GM21825 (cell line): Measurements from ENCODE around the gene SGTA.

Source experiments
- ATAC-seq: cut with Tn5 transposase; IDR thresholded peaks from one replicate; pipeline ENCODE4 v1.9.1; 2021; ENCODE audit warnings: mild to moderate bottlenecking, moderate library complexity; ENCODE audit not compliant: unreplicated experiment

SGTA gene

GRCh38 chr19:2774083-2774679 is 8.9 kb downstream of the SGTA start:
- ATAC-seq: no peak

- ATAC-seq: no peak
Observed at GRCh38 chr19:2771786-2772674, 11.0 kb downstream of the SGTA start.

GRCh38 chr19:2770055-2771013 is 12.7 kb downstream of the SGTA start:
- no peak for ATAC-seq

GRCh38 chr19:2769218-2769617 is 13.9 kb downstream of the SGTA start:
- no peak for ATAC-seq

- no peak for ATAC-seq
Observed at GRCh38 chr19:2768365-2769132, 14.5 kb downstream of the SGTA start.

- ATAC-seq: no peak
Observed at GRCh38 chr19:2767688-2768087, 15.4 kb downstream of the SGTA start.

GRCh38 chr19:2766594-2767372 is 16.3 kb downstream of the SGTA start:
- no peak for ATAC-seq

- ATAC-seq: no peak
Observed at GRCh38 chr19:2765376-2765775, 17.7 kb downstream of the SGTA start.

GRCh38 chr19:2764945-2765344 is 18.1 kb downstream of the SGTA start:
- ATAC-seq: no peak

- ATAC-seq: no peak
Observed at GRCh38 chr19:2763687-2764086, 19.4 kb downstream of the SGTA start.

GRCh38 chr19:2762783-2763496 is 20.1 kb downstream of the SGTA start:
- ATAC-seq: no peak

GRCh38 chr19:2761876-2762782 is 20.9 kb downstream of the SGTA start:
- ATAC-seq: no peak

- ATAC-seq: no peak
Observed at GRCh38 chr19:2761309-2761677, 21.8 kb downstream of the SGTA start.

GRCh38 chr19:2759965-2760364 is 23.1 kb downstream of the SGTA start:
- no peak for ATAC-seq

GRCh38 chr19:2759362-2759761 is 23.7 kb downstream of the SGTA start:
- ATAC-seq: no peak

- ATAC-seq: no peak
Observed at GRCh38 chr19:2758601-2759313, 24.3 kb downstream of the SGTA start.
